Neutrophil (primary cell): Measurements from ENCODE around the gene FANCG.
A peak's percentile ranks its signal among the peaks of the same experiment; 100 is the strongest.

Source experiments
- H3K27ac ChIP-seq: fragments of 200-600 bp; sonication (generic); 2 replicates; pipeline ENCODE4 v1.5.1; 2016; ENCODE audit warnings: mild to moderate bottlenecking, moderate library complexity
- H3K27me3 ChIP-seq: fragments of 200-600 bp; sonication (generic); 2 replicates; pipeline ENCODE4 v1.6.0; 2016; ENCODE audit warnings: mild to moderate bottlenecking
- H3K36me3 ChIP-seq: fragments of 200-600 bp; sonication (generic); 2 replicates; pipeline ENCODE4 v1.5.1; 2017
- H3K4me1 ChIP-seq, 2 experiments: fragments of 200-600 bp in 1 of 2; sonication (generic) in 1 of 2; 1 replicate in 1 of 2; 2 replicates in 1 of 2; pipeline versions ENCODE4 v1.5.1 to v1.6.1; 2013 to 2016; ENCODE audit warnings: low read depth in 1 of 2, low read length in 1 of 2, mild to moderate bottlenecking in 1 of 2, moderate library complexity in 1 of 2; ENCODE audit not compliant: control insufficient read depth in 1 of 2, insufficient read depth in 1 of 2
- H3K4me3 ChIP-seq, 2 experiments: fragments of 200-600 bp in 1 of 2; sonication (generic) in 1 of 2; 1 replicate in 1 of 2; 2 replicates in 1 of 2; pipeline ENCODE4 v1.5.1; 2013 to 2016; ENCODE audit warnings: low read depth in 1 of 2, low read length in 1 of 2, mild to moderate bottlenecking in 1 of 2, moderate library complexity in 1 of 2
- H3K9me3 ChIP-seq: fragments of 200-600 bp; sonication (generic); 2 replicates; pipeline ENCODE4 v1.5.1; 2016
- CTCF ChIP-seq: fragments of 200-600 bp; sonication (generic); IDR thresholded peaks from 2 replicates; pipeline ENCODE4 v1.5.1; 2016; ENCODE audit warnings: antibody characterized with exemption

The FANCG gene

GRCh38 chr9:35102465-35102768, 22.7 kb upstream of the FANCG start:
- TF ChIP-seq CTCF, result no peak
- no peaks in the 10 kb centered on the region for H3K9me3 ChIP-seq
- no peaks in the 10 kb centered on the region for H3K27me3 ChIP-seq
- H3K4me1 ChIP-seq, result peaks cover 23 to 26% of the 10 kb centered on the region in 2 experiments
- peaks cover 53% of the 10 kb centered on the region for H3K36me3 ChIP-seq
- peak overlapping the region; percentile 86 for H3K27ac ChIP-seq
- H3K4me3 ChIP-seq, result peak overlapping the region; percentile 83 to 84

- no peaks in the 10 kb centered on the region for H3K9me3 ChIP-seq
- peaks cover 17 to 27% of the 10 kb centered on the region in 2 experiments for H3K4me1 ChIP-seq
- no peak overlapping the region for H3K27ac ChIP-seq
- peaks cover 18% of the 10 kb centered on the region for H3K36me3 ChIP-seq
- H3K27me3 ChIP-seq, result no peaks in the 10 kb centered on the region
- TF ChIP-seq CTCF, result no peak
- no peak overlapping the region for H3K4me3 ChIP-seq
These were observed 17.8 kb upstream of the FANCG start for GRCh38 chr9:35097573-35097972.

GRCh38 chr9:35096035-35096849, 16.5 kb upstream of the FANCG start, which contains the start of gene PIGO:
TSS of gene PIGO (minus strand) at chr9:35096591. CDS start at chr9:35095565, 1,026 bp downstream.
- peak; percentile 85 for TF ChIP-seq CTCF
- peaks cover 10 to 20% of the 10 kb centered on the region in 2 experiments for H3K4me1 ChIP-seq

GRCh38 chr9:35091536-35091935, 11.8 kb upstream of the FANCG start:
- no peak for TF ChIP-seq CTCF
- H3K4me1 ChIP-seq, result peaks cover 10 to 16% of the 10 kb centered on the region in 2 experiments
- H3K9me3 ChIP-seq, result no peaks in the 10 kb centered on the region
- no peak overlapping the region for H3K4me3 ChIP-seq
- no peaks in the 10 kb centered on the region for H3K27me3 ChIP-seq
- peaks cover 57% of the 10 kb centered on the region for H3K36me3 ChIP-seq
- H3K27ac ChIP-seq, result no peak overlapping the region

More at GRCh38 chr9:35096035-35096849, 16.5 kb upstream of the FANCG start, which contains the start of gene PIGO:
- H3K27ac ChIP-seq, result peak within 1 kb of the TSS; percentile 97
- H3K36me3 ChIP-seq, result peaks cover 31% of the 10 kb centered on the region
- H3K4me3 ChIP-seq, result peak within 1 kb of the TSS; percentile 81 to 99
- no peaks in the 10 kb centered on the region for H3K9me3 ChIP-seq
- no peaks in the 10 kb centered on the region for H3K27me3 ChIP-seq

GRCh38 chr9:35089434-35089833, 9.7 kb upstream of the FANCG start:
- Histone ChIP-seq H3K27ac (no peak overlapping the region), H3K27me3 (no peaks in the 10 kb centered on the region), H3K4me3 (no peak overlapping the region), H3K36me3 (peaks cover 57% of the 10 kb centered on the region), H3K9me3 (no peaks in the 10 kb centered on the region), H3K4me1 (no peaks in the 10 kb centered on the region)
- TF ChIP-seq CTCF, result no peak
